Activated naive CD4-positive, alpha-beta T cell treated with anti-CD3 and anti-CD28 coated beads for 36 hours (primary cell): ENCODE data around the gene DACT2. TPM values are rescaled to one million over a fixed set of nuclear protein-coding genes. Genes with fewer than 3 reads are reported as not detected.
"Not testable (repeated sequence)": the region's sequence is repeated elsewhere in the genome, so short reads cannot be mapped to it uniquely, and the experiment has no call there.

ENCODE experiments used
- CTCF ChIA-PET: fragments of 350-600 bp; sonication (Branson Sonifier 250); formaldehyde crosslinking; loops from one replicate; lab custom pipeline; 2021; ENCODE audit warnings: antibody characterized with exemption; lab: Charles Lee
- DNase-seq: peaks from one replicate; pipeline ENCODE4 v3.0.0-alpha.2; 2020
- H3K27ac Mint-ChIP-seq: one replicate; pipeline ENCODE4 v1.8.0; 2021; ENCODE audit warnings: mild to moderate bottlenecking, mixed read lengths
- H3K27me3 Mint-ChIP-seq: one replicate; pipeline ENCODE4 v1.8.0; 2021; ENCODE audit warnings: low read depth, mixed read lengths
- H3K36me3 Mint-ChIP-seq: one replicate; pipeline ENCODE4 v1.8.0; 2021; ENCODE audit warnings: low read depth, mixed read lengths
- H3K4me1 Mint-ChIP-seq: one replicate; pipeline ENCODE4 v1.8.0; 2021; ENCODE audit warnings: low read depth, mixed read lengths
- H3K4me3 Mint-ChIP-seq: one replicate; pipeline ENCODE4 v1.8.0; 2021; ENCODE audit warnings: mild to moderate bottlenecking, moderate library complexity, mixed read lengths
- H3K9me3 Mint-ChIP-seq: one replicate; pipeline ENCODE4 v1.8.0; 2021; ENCODE audit warnings: mixed read lengths
- intact Hi-C: fragments of 100-400 bp; cut with micrococcal nuclease; formaldehyde crosslinking; loops from one replicate; pipeline ENCODE4 v1.15.1; 2023
- total RNA-seq, 2 experiments: library from RNA; stranded (reverse); gene quantifications; one replicate each; pipeline ENCODE4 v1.2.3, GENCODE V29; 2021

DACT2 gene
- total RNA-seq, 2 experiments from 2014 or later: not detected

GRCh38 chr6:168281314-168281713 lies 38.3 kb downstream of the DACT2 start:
- H3K4me1 Mint-ChIP-seq, H3K9me3 Mint-ChIP-seq, intact Hi-C loops, DNase-seq, CTCF ChIA-PET, H3K27ac Mint-ChIP-seq, H3K36me3 Mint-ChIP-seq, H3K4me3 Mint-ChIP-seq: not testable (repeated sequence)
- peaks cover 32% of the 10 kb centered on the region for H3K27me3 Mint-ChIP-seq

GRCh38 chr6:168280899-168281245 lies 38.7 kb downstream of the DACT2 start:
- no peak overlapping the region for H3K4me3 Mint-ChIP-seq
- H3K36me3 Mint-ChIP-seq: no peaks in the 10 kb centered on the region
- intact Hi-C loops: no loop called here
- H3K9me3 Mint-ChIP-seq: no peaks in the 10 kb centered on the region
- H3K27me3 Mint-ChIP-seq: peaks cover 35% of the 10 kb centered on the region
- CTCF ChIA-PET: no interaction called here
- no peak for DNase-seq
- no peak overlapping the region for H3K27ac Mint-ChIP-seq
- peaks cover under 1% of the 10 kb centered on the region for H3K4me1 Mint-ChIP-seq

DNA sequence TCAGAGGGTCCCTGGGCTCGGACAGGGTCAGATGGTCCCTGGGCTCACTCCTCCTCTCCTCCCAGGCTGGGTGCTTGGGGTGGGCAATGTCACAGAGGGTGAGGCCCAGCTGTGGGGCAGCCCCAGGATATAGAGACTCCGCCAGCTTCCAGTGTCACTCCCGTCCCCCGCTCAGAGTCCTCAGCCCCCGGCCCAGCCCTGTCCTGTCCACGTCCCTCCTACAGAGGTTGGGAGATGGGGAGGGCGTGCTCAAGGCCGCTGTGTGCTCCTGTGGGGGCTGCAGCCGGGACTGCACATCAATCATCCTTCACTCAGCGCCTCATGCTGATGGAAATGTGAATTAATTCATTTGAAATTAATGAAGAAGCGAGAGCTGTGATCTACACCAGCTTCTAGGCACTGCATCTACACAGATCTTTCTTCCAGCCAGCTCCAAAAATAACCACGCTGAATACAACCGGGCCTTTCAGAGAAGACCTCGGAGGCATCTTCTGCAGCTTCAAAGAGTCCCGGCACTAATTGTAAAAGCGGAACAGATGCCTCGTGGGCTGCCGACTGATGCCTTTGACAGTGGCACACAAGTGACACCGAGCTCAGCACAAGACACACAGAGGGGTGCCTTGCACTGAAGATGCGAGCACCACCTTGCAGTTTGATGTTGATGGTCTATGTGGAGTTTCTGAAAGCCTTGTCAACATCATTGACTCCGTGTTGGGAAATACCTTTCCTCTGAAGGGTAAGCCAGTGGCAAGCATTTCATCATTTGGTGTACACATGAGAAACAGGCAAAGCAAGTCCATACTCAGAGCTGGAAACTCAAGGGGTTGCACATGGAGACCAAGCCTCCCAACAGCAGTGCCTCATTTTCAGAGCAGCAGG lies 39.3 kb downstream of the DACT2 start:
- DNase-seq: no peak
- Mint-ChIP-seq H3K4me3 (no peak overlapping the region), H3K27ac (no peak overlapping the region), H3K4me1 (no peaks in the 10 kb centered on the region), H3K36me3 (no peaks in the 10 kb centered on the region), H3K9me3 (no peaks in the 10 kb centered on the region), H3K27me3 (peaks cover 40% of the 10 kb centered on the region)
- CTCF ChIA-PET: interaction anchor here (0.5 kb wide), 1 partner anchor 46 kb away, joined by 3 read pairs; no protein-coding TSS in a partner anchor
- intact Hi-C loops: no loop called here

- DNase-seq: no peak
- H3K9me3 Mint-ChIP-seq: no peaks in the 10 kb centered on the region
- intact Hi-C loops: no loop called here
- CTCF ChIA-PET: interaction anchor here (0.5 kb wide), 1 partner anchor 47 kb away, joined by 3 read pairs; no protein-coding TSS in a partner anchor
- H3K4me3 Mint-ChIP-seq: no peak overlapping the region
- H3K4me1 Mint-ChIP-seq: no peaks in the 10 kb centered on the region
- peaks cover 39% of the 10 kb centered on the region for H3K27me3 Mint-ChIP-seq
- H3K27ac Mint-ChIP-seq: no peak overlapping the region
- H3K36me3 Mint-ChIP-seq: no peaks in the 10 kb centered on the region
Observed at GRCh38 chr6:168279403-168279935, 40.1 kb downstream of the DACT2 start.

- Mint-ChIP-seq H3K9me3 (no peaks in the 10 kb centered on the region), H3K36me3 (no peaks in the 10 kb centered on the region), H3K27me3 (peaks cover 40% of the 10 kb centered on the region), H3K27ac (no peak overlapping the region), H3K4me3 (no peak overlapping the region), H3K4me1 (no peaks in the 10 kb centered on the region)
- intact Hi-C loops: no loop called here
- CTCF ChIA-PET: no interaction called here
- no peak for DNase-seq
Observed at GRCh38 chr6:168278904-168279303, 40.7 kb downstream of the DACT2 start.

GRCh38 chr6:168277274-168277669 lies 42.3 kb downstream of the DACT2 start:
- Mint-ChIP-seq H3K4me1 (no peaks in the 10 kb centered on the region), H3K4me3 (no peak overlapping the region), H3K27ac (no peak overlapping the region), H3K36me3 (no peaks in the 10 kb centered on the region), H3K9me3 (no peaks in the 10 kb centered on the region), H3K27me3 (peaks cover 42% of the 10 kb centered on the region)
- intact Hi-C loops: no loop called here
- CTCF ChIA-PET: no interaction called here
- DNase-seq: no peak

DNA sequence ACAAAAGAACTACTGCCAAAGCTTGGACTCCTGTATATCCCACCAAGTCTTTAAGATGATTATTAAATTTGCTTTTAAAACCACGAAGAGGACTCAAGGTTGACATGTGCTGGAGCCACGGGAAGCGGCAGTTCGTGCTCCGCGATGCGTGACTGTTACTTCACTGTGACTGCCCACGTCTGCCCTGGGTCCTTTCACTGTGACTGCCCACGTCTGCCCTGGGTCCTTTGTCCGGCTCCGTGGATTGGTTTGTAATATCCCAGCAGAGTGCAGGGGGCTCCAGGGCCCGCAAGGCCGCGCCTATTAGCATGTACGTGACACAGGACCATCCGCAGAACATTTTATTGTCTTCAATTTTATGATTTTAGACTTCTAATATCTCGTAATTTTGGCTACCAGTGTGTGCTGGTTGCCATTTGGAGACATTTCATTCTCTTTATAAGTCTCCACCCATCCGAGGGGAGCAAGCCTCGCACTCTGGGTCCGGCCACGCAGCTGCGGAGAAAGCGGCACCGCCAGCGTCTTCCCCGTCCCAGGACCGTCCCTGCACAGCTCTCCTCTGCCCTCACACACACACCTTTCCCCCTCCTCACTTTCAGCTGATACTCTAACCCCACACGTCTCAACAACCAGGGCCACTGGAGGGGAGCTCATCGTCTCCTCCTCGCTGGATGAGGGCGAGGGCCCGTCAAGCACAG lies 42.9 kb downstream of the DACT2 start:
- DNase-seq: no peak
- CTCF ChIA-PET: no interaction called here
- intact Hi-C loops: no loop called here
- no peaks in the 10 kb centered on the region for H3K4me1 Mint-ChIP-seq
- no peaks in the 10 kb centered on the region for H3K36me3 Mint-ChIP-seq
- H3K9me3 Mint-ChIP-seq: no peaks in the 10 kb centered on the region
- no peak overlapping the region for H3K4me3 Mint-ChIP-seq
- H3K27ac Mint-ChIP-seq: no peak overlapping the region
- H3K27me3 Mint-ChIP-seq: peaks cover 39% of the 10 kb centered on the region

GRCh38 chr6:168275168-168275567 lies 44.4 kb downstream of the DACT2 start:
- CTCF ChIA-PET: no interaction called here
- Mint-ChIP-seq H3K27me3 (peaks cover 38% of the 10 kb centered on the region), H3K4me1 (no peaks in the 10 kb centered on the region), H3K36me3 (no peaks in the 10 kb centered on the region), H3K4me3 (no peak overlapping the region), H3K9me3 (no peaks in the 10 kb centered on the region), H3K27ac (no peak overlapping the region)
- intact Hi-C loops: no loop called here
- no peak for DNase-seq

GRCh38 chr6:168274037-168274952 lies 45.3 kb downstream of the DACT2 start:
- H3K27ac Mint-ChIP-seq: no peak overlapping the region
- H3K9me3 Mint-ChIP-seq: no peaks in the 10 kb centered on the region
- CTCF ChIA-PET: no interaction called here

DNA sequence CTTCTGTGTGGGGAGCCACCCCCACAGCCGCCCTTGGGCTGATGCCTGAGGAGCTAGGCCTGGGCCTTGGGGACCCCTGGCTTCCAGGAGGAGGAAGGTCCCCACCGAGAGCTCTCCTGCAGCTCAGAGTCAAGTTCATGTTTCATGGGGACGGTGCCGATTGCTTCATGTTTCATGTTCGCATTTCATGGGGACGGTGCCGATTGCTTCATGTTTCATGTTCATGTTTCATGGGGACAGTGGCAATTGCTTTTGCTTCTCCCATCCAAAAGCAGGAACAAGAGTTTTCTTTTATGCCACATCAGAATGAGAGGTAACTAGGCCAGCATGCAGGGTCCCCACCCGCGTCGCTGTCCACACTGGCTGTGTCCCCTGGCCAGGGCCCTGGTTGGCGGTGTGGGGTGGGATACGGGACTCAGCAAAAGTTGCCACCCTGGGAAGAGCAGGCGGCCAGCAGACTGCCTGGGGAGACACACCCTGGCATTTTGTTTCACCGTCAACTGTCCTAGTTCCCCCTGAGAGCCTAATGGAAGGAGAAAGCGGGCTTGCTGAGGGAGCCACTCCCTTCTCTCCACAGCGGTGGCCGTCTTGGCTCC lies 46.0 kb downstream of the DACT2 start:
- no peaks in the 10 kb centered on the region for H3K36me3 Mint-ChIP-seq
- H3K27ac Mint-ChIP-seq: no peak overlapping the region
- no peak for DNase-seq
- CTCF ChIA-PET: no interaction called here
- peaks cover 36% of the 10 kb centered on the region for H3K27me3 Mint-ChIP-seq
- no peaks in the 10 kb centered on the region for H3K9me3 Mint-ChIP-seq
- intact Hi-C loops: no loop called here
- no peak overlapping the region for H3K4me3 Mint-ChIP-seq
- no peaks in the 10 kb centered on the region for H3K4me1 Mint-ChIP-seq

More at GRCh38 chr6:168274037-168274952, 45.3 kb downstream of the DACT2 start:
- no peak for DNase-seq
- no peaks in the 10 kb centered on the region for H3K36me3 Mint-ChIP-seq
- intact Hi-C loops: no loop called here
- no peaks in the 10 kb centered on the region for H3K4me1 Mint-ChIP-seq
- H3K27me3 Mint-ChIP-seq: peaks cover 37% of the 10 kb centered on the region
- no peak overlapping the region for H3K4me3 Mint-ChIP-seq

DNA sequence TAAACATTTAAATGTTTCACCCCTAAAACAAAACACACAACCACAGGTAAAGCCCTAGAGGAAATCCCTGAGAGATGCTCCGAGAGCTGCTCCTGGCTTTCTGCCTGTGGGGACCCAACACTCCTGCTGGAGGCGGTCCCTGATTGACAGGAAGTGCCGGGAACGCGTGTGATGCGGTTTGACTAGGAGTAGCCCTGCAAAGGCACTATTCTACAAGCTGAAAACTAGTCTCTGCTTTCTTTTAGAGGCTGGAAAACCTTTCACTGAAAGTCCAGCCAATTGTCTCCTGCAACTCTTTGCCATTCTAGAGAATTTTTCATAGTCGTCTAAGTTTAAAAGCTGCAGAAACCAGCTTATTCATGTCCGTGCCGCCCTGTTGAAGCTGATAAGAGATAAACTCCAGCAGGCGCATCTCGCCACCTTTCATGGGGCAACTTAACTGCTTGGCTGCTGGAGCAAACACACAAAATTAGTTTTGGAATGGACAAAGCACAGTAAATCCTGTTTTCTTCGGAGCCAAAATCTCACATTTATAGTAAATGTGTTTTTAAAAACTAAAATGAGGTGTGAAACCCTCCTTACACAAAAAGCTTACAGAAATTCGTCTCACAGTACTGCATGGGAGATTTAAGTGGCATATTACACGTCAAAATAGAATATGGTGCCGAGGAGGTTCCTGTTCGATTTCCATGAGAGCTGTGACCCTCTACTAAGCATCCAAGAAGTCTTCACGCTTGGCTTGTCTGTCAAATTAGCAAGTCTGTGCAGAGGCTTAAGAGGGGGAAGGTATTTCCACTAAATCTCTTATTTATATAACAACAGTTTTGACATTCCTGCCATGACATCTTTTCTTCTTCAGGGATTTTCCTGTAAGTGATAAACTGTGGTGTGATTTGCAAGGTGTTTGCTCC lies 46.9 kb downstream of the DACT2 start:
- no peak for DNase-seq
- Mint-ChIP-seq H3K4me3 (no peak overlapping the region), H3K4me1 (no peaks in the 10 kb centered on the region), H3K27me3 (peaks cover 33% of the 10 kb centered on the region), H3K9me3 (no peaks in the 10 kb centered on the region), H3K36me3 (no peaks in the 10 kb centered on the region), H3K27ac (no peak overlapping the region)
- CTCF ChIA-PET: interaction anchor here (1.4 kb wide), 1 partner anchor 17 kb away, joined by 3 read pairs; no protein-coding TSS in a partner anchor
- intact Hi-C loops: no loop called here
